ENCODE data around the gene SHOC1.

DNA sequence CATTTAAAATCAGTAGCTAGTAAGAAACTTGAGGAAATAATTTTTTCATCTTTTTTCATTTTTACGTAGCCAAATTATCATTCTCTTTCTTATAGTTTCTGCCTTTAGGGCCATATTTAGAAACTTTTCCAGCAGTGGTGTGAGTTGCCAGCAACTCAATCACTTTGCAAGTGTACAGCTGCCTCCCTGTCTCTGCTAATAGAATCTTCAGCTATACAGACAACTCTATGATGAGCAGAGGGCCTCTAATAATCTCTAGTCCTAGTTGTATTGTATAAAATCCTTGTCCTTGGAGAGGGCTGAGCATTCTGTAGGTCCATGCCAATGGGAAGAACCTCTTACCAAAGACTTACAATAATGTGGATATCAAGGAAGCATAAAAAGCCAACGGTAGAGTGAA, 11.5 kb upstream of the SHOC1 start:
- TF ChIP-seq POLR2A (IDR thresholded peaks at IDR 0.05) = no peak
- TF ChIP-seq, protein P1, sequence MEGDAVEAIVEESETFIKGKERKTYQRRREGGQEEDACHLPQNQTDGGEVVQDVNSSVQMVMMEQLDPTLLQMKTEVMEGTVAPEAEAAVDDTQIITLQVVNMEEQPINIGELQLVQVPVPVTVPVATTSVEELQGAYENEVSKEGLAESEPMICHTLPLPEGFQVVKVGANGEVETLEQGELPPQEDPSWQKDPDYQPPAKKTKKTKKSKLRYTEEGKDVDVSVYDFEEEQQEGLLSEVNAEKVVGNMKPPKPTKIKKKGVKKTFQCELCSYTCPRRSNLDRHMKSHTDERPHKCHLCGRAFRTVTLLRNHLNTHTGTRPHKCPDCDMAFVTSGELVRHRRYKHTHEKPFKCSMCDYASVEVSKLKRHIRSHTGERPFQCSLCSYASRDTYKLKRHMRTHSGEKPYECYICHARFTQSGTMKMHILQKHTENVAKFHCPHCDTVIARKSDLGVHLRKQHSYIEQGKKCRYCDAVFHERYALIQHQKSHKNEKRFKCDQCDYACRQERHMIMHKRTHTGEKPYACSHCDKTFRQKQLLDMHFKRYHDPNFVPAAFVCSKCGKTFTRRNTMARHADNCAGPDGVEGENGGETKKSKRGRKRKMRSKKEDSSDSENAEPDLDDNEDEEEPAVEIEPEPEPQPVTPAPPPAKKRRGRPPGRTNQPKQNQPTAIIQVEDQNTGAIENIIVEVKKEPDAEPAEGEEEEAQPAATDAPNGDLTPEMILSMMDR (IDR thresholded peaks at IDR 0.05) = no peak
